ELR (cell line): ENCODE data around the gene GTF2H3.

Source experiments
- DNase-seq: peaks from one replicate; pipeline ENCODE4 v3.0.0-alpha.2; 2015; ENCODE audit warnings: low read depth

The GTF2H3 gene

DNA sequence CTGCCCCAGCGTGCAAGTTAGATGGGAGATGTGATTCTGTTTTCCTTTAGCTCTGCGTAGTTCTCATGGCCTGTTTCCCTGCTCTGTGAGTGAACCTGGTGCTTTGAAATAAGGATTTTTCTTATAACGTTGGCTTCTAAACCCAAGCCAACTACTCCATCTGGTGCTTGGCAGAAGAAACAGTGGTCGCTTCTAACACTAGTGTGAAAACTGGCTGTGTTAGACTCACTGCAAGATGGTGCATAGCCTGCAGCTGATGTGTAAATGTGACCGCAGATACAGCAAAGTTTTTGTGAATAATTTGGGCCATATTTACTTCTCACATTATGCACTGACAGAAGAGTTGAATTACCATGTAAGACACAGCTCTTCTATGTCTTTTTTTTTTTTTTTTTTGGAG, 12.2 kb downstream of the GTF2H3 start:
- DNase-seq = no peak

DNA sequence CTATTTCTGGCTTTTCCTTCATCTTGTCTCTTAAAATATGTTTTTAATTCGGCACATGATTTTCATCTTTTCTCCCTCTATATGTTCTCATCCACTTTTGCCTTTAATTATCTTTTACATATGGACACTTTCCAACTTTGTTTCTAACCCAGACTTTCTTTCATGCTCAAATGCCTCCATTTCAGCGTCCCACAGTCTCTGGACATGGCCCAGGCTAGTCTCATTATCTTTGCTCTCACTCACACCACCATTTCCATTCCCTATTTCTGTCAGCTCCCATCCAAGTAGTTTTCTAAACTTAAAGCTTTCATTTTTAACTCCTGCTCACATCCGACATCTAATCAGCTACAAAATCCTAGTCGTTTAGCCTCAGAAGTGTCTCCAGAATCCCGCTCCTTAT, 14.8 kb downstream of the GTF2H3 start:
- DNase-seq = no peak

DNA sequence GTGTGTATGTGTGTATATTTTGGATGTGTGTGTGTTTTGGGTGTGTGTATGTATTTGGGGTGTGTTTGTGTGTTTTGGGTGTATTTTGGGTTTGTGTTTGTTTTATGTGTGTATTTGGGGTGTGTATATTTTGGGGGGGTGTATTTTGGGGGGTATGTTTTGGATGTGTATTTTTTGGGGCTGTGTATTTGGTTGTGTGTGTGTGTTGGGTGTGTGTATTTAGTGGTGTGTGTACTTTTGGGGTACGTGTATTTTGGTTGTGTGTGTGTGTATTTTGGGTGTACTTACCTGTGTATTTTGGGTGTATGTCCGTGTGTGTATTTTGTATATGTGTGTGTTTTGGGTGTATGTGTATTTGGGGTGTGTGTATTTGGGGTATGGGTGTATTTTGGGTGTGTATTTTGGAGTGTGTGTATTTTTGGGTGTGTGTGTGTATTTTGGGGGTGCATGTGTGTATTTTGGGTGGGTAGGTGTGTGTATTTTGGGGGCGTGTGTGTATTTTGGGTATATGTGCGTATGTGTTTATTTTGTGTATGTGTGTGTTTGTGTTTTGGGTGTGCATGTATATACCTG, 20.6 kb downstream of the GTF2H3 start:
- DNase-seq = no peak

DNA sequence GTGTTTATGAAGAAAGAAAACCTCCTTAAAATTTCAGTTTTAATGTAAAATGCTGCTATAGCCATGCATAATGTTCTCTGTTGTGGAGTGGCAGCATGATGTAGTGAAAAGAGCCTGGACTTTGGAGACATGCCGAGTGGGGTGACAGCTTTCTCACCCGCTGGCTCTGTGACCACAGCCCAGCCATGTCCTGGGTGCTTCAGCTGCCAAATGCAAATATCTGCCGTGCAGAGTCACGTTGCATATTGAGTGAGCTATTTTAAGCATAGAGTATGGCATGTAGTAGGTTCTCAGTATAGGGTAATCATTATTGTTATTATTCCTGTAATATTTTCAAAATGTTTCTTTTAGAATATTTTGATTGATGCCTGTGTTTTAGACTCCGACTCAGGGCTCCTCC, 21.8 kb downstream of the GTF2H3 start:
- no peak for DNase-seq

DNA sequence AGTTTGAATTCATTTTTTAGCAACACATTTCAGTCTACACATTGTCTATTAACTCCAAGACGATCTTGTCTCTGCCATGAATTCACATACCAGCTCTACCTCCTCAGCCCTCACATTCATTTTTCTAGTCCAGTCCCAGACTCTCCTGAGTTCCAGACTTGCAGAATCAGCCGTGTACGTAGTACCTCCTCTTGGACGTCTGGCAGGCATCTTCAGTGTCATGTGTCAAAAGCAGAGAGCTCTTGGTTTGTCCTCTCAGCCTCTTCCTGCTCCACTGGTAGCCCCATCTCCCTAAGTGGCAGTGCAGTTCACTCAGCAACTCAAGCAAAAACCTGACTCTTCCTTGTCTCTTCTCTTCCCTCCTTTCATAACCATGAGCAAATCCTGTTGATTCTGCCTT, 22.8 kb downstream of the GTF2H3 start:
- DNase-seq = no peak

DNA sequence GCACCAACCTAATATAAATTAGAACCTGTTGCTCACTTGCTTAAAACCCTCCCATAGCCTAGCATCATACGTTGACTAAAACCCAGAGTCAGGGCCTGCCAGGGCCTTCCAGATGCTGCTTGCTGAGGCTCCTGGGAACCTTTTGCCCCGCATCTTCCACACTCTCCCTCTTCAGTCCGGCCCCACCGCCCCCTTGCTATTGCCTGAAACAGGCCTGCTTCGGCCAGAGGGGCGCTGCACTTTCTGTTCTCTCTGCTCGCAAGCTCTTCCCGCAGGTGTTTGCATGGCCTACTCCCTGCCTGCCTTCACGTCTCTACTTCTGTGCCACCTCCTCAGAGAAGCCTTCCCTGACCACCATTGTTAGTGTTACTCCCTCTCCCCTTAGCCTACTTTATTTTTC, 23.6 kb downstream of the GTF2H3 start:
- DNase-seq = no peak

DNA sequence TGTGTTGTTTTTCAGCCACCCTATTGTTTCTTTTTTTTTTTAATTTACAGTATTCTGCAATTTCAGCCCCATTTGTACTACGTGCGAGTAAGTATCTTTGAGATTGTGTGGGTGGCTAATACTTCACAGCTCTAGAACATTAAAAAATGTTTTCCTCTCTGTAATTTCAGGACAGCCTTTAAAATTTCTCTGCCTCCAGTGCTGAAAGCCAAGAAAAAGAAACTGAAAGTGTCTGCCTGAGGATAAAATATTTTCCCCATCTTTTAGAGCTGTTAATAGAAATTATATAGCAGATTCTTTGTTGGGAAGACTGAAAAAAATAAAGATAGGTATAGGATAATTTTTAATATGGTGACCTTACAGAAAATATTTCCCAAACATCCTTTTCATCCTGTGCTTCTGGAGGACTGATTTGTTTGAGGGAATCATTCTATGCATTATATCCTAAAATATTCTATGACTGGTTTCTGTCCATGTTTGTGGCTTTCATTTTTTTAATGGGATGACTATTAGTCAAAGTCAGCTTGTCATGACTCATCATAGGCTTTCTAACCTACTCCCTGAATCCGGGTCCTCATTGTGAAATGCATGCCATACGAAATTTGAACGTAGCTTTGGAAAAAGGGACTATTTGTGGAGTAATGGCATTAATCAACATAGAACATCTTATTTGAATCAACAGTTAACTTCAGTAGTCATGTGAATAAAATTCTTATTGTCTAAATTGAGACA, 26.5 kb downstream of the GTF2H3 start:
- DNase-seq = peak; percentile 95

DNA sequence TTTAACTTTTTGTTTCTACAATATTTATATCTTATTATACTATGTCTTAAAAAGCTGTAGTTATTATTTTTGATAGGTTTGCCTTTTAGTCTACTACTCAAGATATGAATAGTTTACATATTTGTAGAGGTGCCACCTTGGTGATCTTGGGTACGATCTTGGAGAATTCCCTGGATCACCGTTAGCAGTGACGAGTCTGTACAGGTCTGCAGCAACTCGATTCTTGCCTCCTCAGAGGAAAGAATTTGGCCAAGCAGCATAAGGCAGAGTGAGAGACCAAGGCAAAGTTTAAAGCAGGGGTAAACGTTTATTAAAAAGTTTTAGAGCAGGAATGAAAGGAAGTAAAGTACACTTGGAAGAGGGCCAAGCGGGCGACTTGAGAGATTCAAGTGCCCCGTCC, 34.1 kb downstream of the GTF2H3 start:
- DNase-seq = no peak

DNA sequence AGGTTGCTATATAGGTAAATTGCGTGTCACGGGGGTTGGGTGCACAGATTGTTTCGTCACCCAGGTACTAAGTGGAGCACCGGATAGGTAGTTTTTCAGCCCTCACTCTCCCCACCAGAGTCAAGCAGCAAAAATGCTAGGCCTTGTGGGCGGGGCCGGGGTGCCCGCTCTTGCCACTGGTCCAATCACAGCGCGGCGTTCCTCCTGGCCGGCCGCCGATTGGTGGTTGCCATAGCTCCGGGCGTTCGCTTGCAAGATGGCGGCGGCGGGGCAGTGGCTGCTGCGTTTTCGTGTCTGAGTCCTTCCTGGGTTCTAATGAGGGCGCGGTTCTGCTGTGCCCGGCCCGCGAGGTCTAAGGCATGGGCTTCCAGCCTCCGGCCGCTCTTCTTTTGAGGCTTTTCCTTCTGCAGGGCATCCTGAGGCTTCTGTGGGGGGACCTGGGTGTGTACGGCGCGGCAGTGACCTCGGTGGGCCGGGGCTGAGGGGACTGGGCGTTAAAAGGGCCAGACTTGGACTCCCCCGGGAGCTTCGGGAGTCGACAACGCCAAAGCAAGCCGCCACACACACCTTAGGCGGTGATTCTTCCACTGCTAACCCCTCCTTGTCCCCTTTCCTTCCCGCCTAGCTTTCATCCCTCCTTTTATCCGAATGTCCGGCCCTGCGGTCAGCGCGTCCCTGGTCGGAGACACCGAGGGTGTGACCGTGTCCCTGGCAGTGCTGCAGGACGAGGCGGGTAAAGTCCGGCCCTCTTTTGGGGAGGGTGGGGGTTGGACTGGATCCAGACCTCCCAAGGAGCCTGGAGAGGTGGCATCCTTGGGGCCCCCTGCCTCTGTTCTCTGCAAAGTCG, 37.5 kb downstream of the GTF2H3 start, which contains the start of gene TCTN2:
TSS of gene TCTN2 (plus strand) at position 232 of the 847 bp plus-strand sequence. CDS start at position 360, 128 bp downstream.
- peak; percentile 95 for DNase-seq

DNA sequence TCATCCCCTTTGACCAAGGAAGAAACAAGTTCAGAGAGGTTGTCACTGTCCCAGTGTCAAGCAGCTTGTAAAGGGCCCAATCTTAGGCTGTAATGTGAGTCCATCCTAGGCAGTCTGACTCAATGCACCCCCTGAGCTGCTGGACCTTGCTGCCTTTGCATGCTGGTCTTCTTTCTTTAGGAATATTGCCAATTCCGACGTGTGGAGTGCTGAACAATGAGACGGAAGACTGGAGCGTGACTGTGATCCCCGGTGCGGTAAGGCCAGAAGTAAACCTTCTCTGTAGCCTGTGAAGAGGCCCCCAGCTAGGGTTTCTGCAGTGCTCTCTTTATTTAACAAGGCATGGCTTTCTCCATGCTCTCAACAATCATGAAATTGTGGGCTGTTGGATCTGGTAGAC, 38.2 kb downstream of the GTF2H3 start:
- peak; percentile 18 for DNase-seq

DNA sequence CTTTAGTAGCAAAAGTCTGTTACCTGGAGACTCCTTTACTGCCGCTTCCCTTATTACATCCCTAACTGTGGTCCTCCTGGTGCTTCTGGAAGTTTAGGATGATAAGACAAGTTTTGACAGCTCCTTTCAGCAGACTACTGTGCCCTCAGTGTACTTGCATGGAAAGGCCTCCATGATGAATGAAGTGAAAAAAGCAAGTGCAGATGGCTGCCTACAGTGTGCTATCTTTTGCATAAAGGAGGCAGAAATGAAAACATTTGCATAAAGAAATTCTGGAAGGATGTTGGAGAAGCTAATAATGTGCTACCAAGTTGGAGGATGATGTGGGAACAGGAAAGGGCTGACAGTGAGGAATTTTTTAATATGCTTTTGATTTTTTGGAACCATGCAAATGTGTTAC, 41.8 kb downstream of the GTF2H3 start:
- no peak for DNase-seq

DNA sequence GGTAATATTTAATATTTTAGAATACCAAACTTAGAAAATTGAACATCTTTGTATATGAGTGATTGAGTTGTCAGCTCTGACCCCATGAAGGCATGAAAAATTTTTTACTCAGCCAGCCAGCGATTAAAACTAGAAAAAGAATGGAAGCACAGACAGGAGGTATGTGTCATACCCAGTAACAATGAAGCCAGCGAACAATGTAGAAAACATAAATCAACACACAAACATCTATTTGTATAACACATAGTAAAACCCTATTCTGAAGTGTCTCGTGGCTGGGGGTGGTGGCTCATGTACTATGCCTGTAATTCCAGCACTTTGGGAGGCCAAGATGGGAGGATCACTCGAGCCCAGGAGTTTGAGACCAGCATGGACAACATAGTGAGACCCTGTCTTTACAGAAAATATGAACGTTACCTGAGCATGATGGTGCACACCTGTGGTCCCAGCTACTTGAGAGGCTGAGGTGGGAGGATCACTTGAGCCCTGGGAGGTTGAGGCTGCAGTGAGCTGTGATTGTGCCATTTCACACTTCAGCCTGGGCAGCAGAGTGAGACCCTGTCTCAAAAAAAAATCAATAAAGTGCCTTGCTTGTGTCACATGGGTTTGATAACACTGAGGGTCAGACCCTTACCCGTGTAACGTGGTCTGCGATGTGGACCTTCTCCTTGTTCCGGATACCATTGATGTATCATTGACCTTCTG, 43.1 kb downstream of the GTF2H3 start:
- no peak for DNase-seq

DNA sequence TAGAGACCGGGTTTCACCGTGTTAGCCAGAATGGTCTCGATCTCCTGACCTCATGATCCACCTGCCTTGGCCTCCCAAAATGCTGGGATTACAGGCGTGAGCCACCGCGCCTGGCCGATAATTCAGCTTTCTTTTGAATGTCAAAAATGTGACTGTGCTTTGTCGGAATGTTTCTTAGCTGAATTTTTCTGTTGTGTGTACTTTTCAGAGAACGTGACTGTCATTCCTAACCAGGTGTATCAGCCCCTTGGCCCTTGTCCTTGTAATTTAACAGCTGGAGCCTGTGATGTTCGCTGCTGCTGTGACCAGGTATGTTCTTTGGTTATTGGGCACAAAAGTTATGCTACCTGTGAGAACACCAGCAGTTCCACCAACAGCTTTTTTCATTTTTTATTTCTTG, 45.4 kb downstream of the GTF2H3 start:
- DNase-seq = no peak

DNA sequence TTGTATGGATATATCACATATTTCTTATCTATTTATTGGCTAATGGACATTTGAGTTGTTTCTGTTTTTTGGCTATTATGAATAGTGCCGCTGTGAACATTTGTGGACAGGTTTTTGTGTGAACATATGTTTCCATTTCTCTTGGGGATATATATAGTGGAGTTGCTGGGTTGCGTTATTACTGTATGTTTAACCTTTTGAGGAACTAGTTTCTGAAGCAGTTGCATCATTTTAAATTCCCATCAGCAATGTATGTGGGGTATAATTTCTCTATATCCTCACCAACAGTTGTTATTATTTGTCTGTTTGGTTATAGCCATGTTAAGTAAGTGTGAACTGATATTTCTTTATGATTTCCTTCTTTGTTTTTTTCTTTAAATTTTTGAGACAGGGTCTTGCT, 48.0 kb downstream of the GTF2H3 start:
- no peak for DNase-seq

DNA sequence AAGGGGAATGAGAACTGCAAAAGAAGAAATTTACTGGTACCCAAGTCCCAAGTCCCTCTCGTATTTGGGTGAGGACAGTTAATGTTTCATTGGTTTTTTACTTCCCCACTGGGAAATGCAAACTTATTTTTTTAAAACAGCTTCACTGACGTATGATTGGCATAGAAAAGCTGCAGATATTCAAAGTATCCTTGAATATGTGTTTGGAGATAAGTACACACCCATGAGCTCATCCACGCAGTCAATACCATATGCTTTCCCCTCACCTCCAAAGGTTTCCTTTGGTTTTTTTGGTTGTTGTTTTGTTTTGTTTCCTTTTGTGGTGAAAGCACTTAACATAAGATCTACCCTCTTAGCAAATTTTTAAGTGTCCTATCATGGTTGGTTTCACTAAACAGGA, 50.3 kb downstream of the GTF2H3 start:
- DNase-seq = no peak

DNA sequence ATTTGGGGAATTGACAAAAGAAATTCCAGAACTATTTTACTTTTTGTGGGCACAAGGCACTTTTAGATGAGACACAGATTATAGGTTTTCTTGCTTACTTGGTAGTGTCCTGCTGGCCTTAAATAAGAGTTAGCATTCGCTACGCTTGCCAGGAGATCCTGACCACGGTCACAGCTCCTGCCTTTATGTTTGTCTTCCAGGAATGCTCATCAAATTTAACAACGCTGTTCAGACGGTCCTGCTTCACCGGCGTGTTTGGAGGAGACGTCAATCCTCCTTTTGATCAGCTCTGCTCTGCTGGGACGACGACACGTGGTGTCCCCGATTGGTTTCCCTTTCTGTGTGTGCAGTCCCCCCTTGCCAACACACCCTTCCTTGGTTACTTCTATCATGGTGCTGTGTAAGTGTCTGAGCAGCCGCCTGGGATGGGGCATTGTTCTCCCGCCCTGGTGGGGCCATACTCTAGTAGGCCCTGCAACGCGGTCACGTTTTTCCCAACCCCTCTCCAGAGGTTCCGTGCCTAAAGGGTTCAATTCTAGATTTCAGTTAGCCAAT, 53.1 kb downstream of the GTF2H3 start:
- no peak for DNase-seq

DNA sequence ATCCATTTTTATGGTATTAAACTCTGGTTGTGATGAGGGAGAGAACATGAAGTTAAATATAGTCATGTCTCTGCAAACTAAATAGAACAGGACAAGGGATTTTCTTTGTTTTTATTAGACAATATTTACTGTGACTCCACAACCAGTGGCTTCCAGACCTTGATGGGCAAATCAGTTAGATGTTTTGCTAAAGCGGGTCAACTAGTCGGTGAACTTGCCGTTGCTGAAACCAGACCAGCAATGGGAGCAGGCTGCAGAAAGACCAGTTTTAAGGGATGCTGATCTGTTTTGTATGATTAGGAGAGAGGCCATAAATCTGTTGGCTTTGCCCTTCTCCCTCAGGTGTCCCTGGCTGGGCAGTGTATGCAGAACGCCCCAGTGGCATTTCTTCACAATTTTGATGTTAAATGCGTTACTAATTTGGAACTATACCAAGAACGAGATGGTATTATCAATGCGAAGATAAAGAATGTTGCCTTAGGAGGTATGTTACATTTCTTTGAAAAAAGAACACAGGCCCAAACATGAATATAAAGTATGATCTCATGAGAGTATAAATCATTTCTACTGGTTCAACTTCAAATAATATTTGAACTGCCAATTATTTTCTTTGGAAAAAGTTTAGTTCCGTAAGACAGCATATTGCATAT, 56.7 kb downstream of the GTF2H3 start:
- DNase-seq = no peak

DNA sequence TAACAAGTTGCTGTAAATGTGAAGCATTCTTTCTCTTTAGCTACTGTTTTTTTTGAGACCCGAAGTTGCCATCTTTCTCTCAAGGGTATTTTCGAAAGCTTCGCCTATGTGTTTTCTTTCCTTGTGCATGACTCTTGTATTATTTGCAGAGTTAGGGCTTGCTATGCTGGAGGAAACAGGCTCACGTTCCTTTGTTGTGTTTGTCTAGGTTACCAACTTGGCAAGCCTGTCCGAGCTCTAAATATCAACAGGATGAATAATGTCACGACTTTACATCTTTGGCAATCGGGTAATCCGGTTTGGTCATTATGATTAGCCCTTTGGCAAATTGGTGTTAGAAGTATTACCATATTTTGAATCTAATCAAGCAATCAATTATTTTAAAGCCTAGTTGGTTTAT, 62.6 kb downstream of the GTF2H3 start:
- DNase-seq = no peak

DNA sequence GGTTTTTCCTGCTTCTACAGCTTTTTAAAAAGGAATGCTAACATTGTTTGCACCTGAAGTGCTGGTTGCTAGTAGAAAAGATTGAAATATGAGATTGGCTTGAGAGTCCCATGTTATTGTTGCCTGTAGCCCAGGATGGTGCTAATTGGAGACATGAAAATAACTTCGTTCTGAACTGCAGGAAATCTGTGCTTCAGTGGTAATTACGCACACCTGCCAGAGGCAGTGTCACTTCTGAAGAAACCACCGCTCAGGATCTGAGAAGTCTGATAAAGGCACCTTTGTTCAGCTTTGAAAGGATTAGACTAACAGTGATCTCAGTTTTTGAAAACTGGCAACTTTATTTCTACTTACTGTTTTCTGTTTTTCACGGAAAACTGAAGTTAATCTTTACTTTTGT, 63.0 kb downstream of the GTF2H3 start:
- no peak for DNase-seq

DNA sequence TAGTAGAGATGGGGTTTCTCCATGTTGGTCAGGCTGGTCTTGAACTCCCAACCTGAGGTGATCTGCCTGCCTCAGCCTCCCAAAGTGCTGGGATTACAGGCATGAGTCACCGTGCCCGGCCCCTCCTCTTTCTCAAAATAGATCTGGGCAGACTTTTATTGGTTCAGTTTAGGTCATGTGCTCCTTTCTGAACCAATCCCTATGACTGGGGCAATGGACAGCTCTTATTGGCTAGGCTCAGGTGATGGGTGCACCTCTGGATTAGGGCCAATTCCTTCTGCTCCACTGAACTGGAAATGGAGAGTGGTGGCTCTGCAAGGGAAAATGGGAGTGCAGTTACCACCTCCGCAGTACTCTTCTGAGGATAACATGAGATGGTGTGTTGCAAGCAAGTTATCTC, 72.3 kb downstream of the GTF2H3 start:
- peak; percentile 45 for DNase-seq

DNA sequence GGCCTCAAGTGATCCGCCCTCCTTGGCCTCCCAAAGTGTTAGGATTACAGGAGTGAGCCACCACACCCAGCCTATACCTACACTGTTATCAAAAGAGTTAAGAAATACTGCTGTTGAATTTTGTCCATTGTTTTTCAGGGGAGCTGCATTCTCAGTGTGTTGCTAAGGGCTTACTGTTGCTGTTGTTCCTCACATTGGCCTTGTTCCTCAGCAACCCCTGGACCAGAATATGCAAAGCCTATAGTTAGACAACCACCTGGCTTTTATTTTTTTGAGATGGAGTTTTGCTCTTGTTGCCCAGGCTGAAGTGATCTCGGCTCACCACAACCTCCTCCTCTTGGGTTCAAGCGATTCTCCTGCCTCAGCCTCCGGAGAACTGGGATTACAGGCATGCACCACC, 73.8 kb downstream of the GTF2H3 start:
- DNase-seq = no peak
